HG03565 (cell line): ENCODE data around the gene PTPMT1.

Experiments
- ATAC-seq: cut with Tn5 transposase; IDR thresholded peaks from one replicate; pipeline ENCODE4 v1.9.1; 2021; ENCODE audit warnings: mild to moderate bottlenecking, moderate library complexity; ENCODE audit not compliant: unreplicated experiment

PTPMT1 gene

DNA sequence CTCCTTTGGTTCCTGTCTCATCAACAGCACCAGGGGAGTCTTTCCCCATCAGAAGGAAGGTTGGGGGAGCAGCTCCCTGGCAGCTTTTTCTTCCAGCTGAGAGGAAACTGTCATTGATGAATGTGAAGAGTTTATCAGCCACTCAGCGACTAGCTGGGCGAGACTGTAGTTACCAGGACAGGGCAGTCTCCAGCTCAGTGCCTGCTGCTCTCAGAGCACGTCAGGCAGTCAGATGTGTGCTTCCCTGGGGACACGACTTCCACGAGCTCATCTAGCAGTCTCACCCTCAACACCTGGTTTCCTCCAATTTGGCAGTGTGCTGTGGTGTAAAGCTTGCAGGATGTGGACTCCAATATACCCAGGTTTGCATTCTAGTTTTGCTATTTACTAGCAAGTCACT is 41.3 kb downstream of the PTPMT1 start:
- no peak for ATAC-seq

DNA sequence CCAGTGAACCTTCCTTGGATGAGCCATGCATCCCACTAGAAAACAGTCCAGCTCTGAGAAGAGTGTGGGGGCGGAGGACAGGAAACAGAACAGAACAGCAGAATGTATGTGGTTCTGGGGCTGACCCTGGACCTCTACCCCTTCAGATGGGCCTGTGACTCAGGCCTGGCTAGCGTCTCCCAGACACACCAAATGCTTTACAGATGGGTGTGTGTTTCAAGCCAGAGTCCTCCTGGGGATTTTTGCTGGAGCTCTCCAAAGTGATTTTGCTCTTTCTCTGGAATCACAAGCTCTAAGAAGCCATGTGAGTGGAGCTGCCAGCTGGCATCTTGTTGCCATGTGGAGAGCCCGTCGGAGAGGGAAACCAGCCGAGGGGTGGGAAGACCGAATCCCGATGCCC is 42.0 kb downstream of the PTPMT1 start:
- ATAC-seq = no peak

DNA sequence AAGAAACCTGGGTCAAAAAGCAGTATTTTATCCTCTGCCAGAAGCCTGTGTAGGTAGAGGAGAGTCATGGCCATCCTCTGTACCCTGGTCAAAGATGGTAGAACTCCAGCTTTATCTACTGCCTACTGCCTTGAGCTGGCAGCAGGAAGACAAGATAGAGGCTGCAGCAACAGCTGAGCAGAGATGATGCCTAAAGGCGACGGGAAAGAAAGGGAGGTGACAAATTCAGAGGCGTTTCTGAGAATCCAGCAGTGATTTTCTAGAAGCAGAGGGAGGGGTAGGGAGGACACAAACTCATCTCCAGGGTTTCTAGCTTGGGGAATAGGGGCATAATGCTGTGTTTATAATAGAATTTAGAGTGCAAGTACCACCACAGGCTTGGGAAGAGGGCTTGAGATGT is 44.3 kb downstream of the PTPMT1 start:
- no peak for ATAC-seq

DNA sequence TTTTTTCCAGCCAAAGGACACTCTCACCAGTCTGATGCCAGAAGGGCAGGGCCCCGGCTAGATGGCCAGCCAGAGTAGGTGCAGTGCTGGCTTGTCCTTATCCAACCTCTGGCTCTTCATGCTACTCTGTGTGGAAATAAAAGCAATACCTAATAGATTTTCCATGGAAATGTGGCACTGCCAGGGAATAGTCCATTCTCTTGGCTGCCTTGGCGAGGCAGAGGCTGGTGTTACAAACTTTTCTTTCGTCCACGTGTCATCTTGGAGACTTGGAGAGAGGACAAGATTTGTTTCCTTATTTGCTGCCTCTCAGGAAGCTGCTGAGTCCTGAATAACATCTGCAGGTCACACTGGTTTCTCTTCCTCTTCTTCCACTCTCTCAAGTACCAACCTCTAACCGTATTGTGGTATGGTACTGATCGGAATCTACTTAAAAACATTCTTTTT is 46.0 kb downstream of the PTPMT1 start:
- ATAC-seq = peak; percentile 84

DNA sequence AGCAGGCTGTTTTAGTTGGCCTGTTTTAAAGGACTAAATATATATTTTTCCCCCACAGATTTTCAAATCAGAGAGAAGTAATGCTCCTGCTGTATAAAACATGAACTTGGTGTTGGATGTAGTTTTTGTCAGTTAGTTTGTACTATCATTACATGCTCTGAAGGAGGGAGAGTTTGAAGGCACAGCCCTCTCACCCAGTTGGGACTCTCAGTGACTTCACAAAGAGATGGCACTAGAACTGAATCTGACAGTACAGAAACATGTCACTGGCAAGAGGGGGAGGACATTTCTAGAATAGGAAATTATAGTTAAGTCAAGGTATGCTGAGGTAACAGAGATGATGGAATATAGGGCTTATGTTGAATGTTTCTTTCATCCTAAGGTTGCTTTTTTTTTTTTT is 49.9 kb downstream of the PTPMT1 start:
- ATAC-seq = no peak

DNA sequence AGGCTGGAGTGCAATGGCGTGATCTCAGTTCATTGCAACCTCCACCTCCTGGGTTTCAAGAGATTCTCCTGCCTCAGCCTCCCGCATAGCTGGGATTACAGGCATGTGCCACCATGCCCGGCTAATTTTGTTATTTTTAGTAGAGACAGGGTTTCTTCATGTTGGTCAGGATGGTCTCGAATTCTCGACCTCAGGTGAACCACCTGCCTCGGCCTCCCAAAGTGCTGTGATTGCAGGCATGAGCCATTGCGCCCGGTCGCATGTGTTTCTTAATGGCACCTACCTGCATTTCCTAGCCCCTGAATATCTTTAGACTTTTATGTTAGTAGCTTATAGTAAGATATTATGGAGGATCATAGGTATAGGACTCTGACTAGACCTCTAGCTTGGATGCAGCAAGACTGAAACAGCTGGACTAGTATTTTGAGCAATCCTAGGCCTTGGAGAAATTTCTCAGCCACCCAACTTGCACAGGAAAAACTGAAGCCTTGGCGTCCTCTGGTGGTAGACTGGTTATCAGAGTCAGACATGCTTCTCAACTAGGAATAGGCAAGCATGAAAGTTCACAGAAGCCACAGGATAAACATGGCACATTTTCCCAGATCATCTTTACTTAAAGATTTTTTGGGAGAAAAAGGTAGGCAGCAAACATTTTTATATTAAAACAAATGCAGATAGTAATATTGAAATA is 51.5 kb downstream of the PTPMT1 start:
- ATAC-seq = peak; percentile 41

DNA sequence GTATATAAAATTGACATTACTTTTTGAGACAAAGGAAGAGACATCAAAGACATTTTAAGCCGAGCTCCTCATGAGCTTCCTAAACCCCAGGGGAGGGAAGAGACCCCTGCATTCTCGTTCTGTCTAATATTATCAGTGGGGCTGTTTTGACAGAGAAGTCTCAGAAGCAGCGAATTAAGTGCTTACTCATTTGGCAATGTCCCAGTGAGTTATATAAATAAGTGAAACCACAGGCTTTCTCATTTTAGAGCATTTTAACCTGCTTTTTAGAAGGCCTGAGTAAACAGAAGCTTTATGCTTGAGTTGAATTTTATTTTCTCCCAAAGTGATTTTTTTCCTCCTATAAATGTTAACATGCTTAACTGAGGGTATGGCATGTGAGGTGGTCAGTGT is 52.0 kb downstream of the PTPMT1 start:
- peak; percentile 17 for ATAC-seq

DNA sequence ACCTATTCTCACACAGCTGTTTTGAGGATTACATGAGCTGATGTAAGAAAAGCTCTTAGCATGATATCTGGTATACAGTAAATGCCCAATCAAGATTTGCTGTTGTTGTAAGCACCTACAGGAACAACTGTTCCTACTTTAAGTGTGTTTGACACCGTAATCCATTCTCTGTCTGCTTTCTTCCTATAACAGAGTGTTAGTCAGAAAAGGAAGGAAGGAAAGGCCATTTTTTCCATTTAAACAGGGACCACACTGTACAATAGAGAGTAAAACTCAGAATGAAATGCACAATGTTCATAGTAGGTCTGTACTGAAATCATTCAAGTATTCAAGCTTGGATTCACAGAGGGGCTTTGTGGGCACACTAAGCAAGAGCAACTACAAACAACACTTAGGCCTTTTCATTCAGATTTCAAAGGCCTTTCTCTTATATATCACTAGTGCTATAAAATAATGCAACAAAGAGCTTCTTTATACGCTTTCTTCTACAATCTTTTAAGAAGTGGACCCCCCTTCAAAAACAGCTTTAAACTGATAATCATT is 55.5 kb downstream of the PTPMT1 start:
- no peak for ATAC-seq
